HG02970 (cell line): ENCODE measurements around the gene TFAP2A.

ENCODE experiments used
- ATAC-seq: cut with Tn5 transposase; IDR thresholded peaks from one replicate; pipeline ENCODE4 v1.9.1; 2021; ENCODE audit warnings: mild to moderate bottlenecking, moderate library complexity, moderate number of reproducible peaks; ENCODE audit not compliant: unreplicated experiment, low FRiP score

Gene TFAP2A

GRCh38 chr6:10414756-10415616 is at the start of gene TFAP2A:
TFAP2A (minus strand) TSS chr6:10415074; CDS start chr6:10414991, 83 bp downstream.
- ATAC-seq: no peak

GRCh38 chr6:10463491-10464481 is 48.9 kb upstream of the TFAP2A start:
- ATAC-seq: no peak

- ATAC-seq: no peak
These were observed 48.2 kb upstream of the TFAP2A start for GRCh38 chr6:10463040-10463439.

GRCh38 chr6:10461850-10462249 is 47.0 kb upstream of the TFAP2A start:
- no peak for ATAC-seq

- ATAC-seq: peak; percentile 76
These were observed 45.2 kb upstream of the TFAP2A start for GRCh38 chr6:10460096-10460495.

GRCh38 chr6:10458287-10458686 is 43.4 kb upstream of the TFAP2A start:
- no peak for ATAC-seq

- no peak for ATAC-seq
These were observed 38.7 kb upstream of the TFAP2A start for GRCh38 chr6:10453596-10453995.

- ATAC-seq: no peak
These were observed 37.1 kb upstream of the TFAP2A start for GRCh38 chr6:10451828-10452509.

- ATAC-seq: no peak
These were observed 36.5 kb upstream of the TFAP2A start for GRCh38 chr6:10451394-10451793.

- no peak for ATAC-seq
These were observed 34.9 kb upstream of the TFAP2A start for GRCh38 chr6:10449751-10450150.

- ATAC-seq: no peak
These were observed 33.2 kb upstream of the TFAP2A start for GRCh38 chr6:10448096-10448495.

GRCh38 chr6:10446548-10446947 is 31.7 kb upstream of the TFAP2A start:
- no peak for ATAC-seq

- no peak for ATAC-seq
These were observed 26.8 kb upstream of the TFAP2A start for GRCh38 chr6:10441655-10442009.

- no peak for ATAC-seq
These were observed 26.3 kb upstream of the TFAP2A start for GRCh38 chr6:10441004-10441654.

GRCh38 chr6:10437891-10438290 is 23.0 kb upstream of the TFAP2A start:
- ATAC-seq: no peak

- no peak for ATAC-seq
These were observed 19.4 kb upstream of the TFAP2A start for GRCh38 chr6:10434235-10434634.

GRCh38 chr6:10433322-10433721 is 18.4 kb upstream of the TFAP2A start:
- no peak for ATAC-seq

GRCh38 chr6:10431423-10432164 is 16.7 kb upstream of the TFAP2A start:
- ATAC-seq: no peak

GRCh38 chr6:10429638-10430427 is 15.0 kb upstream of the TFAP2A start:
- peak; percentile 44 for ATAC-seq
